Midbrain (tissue), 1 donor: ENCODE measurements around the gene THBS4.

Source experiments
- DNase-seq: peaks from one replicate; lab custom pipeline; 2025; lab: John Stamatoyannopoulos, UW

The THBS4 gene

GRCh38 chr5:80034962-80035821 is at the start of gene THBS4:
Gene THBS4 (plus strand): TSS chr5:80035348. CDS start chr5:80035538, 190 bp downstream.
- no peak for DNase-seq

DNA sequence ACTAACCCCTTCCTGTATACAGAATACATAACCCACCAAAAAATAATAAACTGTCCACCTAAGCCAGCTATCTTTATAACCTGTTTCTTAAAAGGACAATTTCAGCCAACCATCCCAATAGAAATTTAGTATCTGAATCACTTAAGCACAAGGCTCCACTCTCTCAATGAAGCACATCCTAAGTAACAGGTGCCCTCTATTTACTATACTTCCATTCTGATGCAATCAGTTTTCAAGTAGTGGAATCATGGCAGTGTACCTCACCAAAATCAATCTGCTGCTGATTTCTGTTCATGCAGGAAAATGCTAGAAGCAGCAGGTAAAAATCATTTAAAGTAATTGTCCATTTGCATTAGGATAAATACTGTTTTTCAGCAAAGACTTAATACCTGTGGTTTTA is 48.9 kb upstream of the THBS4 start:
- DNase-seq, result no peak

DNA sequence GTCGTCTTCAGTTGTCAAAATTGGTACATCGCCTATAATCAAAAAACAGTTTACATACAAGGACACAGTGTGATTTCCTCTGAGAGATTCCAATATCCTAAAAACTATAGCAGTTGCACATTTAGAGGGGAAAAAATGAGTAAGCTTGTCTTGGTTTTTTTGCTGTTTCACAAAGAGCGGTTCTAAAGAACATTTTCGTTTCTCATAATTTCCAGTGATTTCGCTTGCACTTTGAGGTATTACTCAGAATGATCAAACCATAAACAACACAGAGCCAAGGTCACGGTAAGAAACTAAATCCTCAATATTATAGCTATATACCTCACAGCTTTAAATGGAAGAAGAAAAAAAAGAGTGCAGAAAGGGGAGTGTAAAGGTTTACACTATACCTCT is 44.9 kb upstream of the THBS4 start:
- DNase-seq, result no peak

DNA sequence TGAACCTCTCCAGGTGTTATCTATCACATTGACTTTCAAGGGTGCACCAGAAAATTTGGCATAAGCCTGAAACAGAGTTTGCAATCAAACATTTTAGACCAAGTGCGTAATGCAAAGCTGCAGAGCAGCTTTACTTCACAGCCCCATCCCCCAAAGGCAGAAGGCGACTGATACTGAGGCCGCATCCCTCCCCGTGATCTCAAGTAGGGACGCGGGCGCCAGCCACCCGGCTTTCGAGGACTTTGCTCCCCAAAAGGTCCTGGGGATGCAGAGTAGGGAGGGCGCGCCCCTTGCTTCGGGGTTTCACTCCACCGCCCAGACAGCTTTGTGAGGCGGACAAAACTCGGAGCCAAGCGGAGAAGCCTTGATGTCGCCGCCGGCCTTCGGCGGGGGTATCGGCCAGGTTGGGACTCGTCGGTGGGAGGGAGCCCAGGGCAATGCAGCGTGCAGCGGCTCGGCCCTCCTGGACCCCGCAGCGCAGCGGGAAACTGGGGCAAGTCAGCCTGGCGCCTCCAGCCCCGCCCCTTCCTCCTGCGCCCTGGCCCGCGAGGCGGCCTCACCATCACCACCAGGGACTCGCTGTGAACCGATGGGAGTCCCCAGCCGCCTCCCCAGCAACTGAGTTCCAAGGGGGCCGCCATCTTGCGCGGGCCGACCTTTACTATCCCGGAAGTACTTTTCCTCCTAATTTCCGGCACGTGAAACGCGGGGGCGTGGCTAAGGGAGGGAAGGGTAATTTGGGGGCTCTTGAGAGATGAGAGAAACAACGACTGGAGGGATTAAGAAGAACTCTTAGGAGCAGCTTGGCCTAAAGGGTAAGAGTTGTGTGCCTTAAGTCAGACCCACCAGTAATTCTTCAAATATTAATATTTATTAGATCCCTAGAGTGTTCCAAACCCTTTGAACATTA is 44.3 kb upstream of the THBS4 start, which contains the start of gene MTX3:
Gene MTX3, minus strand, starts transcription at position 665 of the 910 bp plus-strand sequence. Its CDS starts 24 bp downstream, at position 641.
- peak; percentile 88 for DNase-seq

GRCh38 chr5:79992891-79993657 is 42.1 kb upstream of the THBS4 start:
- no peak for DNase-seq

DNA sequence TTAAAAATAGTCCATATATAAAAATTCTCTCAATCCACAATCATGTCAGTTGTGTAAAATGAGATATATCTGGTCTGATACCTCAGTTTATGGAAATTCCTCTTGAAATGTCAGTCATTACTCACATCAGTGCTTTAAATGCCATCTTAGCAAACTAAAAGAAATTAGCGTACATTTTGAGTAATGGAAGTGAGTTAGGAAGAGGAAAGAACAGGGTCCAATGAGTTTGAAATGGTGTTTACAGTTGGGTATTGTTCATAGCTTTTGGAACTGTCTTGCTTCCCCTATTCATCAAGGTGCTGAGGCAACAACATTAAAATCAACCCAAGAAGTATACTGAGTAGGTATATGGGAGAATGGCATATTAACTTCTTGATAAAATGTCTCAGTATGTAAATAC is 35.4 kb upstream of the THBS4 start:
- no peak for DNase-seq

GRCh38 chr5:80002677-80003076 is 32.5 kb upstream of the THBS4 start:
- DNase-seq, result no peak

DNA sequence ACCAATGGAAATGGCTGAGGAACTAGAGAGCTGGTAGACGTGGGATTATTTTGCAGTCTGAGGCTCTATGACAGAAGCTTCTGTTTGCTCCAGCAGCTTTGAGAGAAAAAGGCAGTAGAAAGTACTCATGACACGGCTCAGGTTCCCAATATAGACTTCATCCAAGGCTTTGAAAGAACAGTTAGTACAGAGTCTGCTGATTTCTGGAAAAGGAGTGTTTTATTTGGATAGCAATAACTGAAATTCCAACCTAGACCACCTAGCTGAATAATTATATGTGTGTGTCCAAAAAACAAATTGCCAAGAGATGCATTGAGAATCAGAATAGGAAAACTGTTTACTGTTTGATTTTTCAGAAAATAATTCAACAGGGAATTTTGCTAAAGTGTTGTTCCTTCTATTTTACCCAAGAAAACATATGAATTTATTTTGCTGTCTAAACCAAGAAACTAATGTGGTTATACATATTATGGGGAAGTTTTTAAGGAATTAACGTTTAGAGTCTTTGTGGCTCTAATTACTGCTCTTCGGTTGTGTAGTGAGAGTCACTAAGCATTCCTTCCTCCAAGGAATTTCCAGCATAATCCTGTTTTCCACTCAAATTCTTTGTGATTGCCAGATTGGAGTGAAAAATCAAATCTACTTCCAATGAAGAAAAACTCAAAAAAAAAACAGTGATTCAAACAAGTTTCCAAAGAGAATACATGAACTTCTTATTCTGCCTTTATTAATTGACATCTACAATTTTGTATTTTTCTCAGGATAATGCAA is 26.0 kb upstream of the THBS4 start:
- DNase-seq, result no peak

GRCh38 chr5:80010754-80011392 is 24.3 kb upstream of the THBS4 start:
- DNase-seq, result no peak

DNA sequence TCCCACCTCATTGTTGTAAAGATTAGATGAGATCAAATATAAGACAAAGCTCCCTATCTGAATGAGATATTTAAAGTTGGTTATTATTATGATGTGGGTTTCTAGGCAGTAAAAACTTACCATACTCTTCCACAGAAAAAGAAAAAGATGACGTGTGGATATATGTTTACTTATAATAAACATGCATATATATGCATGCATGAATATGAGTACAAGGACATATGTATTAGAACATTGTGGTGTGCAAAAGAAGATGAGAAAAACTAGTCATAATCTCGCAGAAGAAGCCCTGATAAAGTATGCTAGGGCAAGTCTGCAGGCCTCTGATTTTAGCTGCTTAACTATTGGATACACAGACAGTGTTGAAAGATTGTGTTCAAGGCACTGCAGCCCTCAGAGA is 10.1 kb upstream of the THBS4 start:
- no peak for DNase-seq

- no peak for DNase-seq
Measured at GRCh38 chr5:80026841-80027240, 8.3 kb upstream of the THBS4 start.

GRCh38 chr5:80031109-80031508 is 4.0 kb upstream of the THBS4 start:
- no peak for DNase-seq

DNA sequence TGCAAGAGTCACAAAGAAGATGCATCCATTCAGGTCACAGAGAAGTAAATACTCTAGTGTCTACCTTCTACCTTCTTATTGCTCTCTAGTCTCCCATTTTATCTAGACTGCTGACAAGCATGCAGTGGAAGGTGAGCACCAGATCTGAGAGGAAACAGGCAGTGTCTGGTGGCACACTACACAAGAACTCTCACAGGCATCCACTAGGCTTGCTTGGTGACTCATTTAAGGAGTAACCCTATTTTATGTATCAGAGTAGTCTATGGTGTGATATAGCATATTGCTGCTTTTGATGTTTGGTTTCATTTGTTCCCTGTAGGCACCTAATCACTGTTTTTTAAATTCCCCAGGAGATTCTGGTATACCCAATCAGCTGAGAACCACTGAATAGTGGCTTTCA is 1.6 kb upstream of the THBS4 start:
- DNase-seq, result no peak

DNA sequence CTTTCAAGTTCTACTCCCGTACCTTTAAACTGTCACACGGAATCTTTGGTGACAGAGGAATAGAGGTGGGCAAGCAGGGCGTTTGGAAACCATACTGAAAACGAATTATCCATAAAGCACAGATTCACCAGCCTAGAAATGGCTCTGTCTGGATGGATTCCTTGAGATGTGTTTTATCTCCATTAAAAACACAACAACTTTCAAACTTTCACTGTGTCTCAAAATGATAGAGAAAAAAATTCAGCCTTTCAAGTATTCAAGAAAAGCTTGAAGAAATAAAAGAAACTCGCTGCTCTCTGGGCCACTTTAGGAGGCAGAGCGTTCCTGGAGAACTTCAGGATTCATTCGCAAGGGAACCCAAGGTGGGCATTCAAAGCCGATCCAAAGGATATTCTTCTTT is 589 bp upstream of the THBS4 start:
- no peak for DNase-seq

GRCh38 chr5:80035839-80036238 is 691 bp downstream of the THBS4 start:
- no peak for DNase-seq

DNA sequence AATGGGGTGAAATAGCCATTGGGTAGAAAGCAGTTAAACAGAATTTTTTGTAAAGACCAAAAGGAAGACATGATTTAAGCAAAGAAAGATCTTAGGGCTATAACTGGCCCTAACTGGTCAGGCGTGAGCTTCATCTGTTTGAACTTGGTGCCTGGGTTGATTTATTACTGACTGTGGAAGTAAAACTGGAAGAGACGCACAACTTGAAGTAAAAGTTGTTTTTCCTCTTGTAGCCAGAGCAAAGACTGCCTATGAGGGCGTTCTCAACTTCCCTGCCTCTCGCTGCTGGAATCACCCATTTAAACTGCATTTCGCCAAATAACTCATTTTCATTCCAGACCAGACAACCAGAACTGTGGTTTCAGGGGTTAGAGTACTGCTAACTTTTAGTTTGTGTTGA is 1.5 kb downstream of the THBS4 start:
- DNase-seq, result no peak

DNA sequence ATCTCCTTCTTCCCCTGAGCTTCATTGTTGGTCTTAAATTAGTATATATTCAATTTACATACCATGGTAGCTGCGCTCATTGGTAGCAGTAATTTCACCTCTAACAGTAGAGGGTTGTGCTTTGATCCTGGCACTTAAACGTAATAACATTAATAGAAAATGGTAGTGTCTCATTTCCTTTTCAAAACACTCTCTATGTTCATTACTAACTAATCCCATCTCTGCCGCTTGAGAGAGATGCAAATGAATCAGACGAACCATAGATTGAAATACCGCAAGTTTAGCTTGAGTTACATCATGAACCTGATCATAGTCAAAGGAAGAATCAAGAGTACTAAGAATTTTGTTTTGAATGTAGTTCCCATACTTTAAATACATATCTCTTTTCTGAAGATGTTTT is 2.2 kb downstream of the THBS4 start:
- DNase-seq, result no peak

GRCh38 chr5:80039650-80040049 is 4.5 kb downstream of the THBS4 start:
- no peak for DNase-seq

GRCh38 chr5:80041527-80041926 is 6.4 kb downstream of the THBS4 start:
- DNase-seq, result no peak

DNA sequence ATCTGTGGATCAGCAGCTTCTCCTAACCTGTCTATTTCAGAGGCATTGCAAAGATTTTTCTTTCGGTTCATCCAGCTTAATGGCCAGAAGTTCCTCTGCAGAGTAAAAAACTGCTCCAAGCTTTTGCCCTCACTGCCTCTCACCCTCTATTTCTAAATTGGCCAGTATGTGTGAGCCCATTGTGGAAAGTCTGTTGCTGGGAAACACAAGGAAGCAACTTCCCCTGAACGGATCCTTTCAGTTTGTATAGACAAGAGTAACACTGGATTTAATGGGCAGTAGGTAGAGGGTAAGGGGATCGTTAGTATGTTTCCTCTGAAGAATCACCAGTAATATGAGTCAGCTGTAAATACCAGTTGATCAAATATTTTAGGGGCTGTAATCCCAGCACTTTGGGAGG is 7.2 kb downstream of the THBS4 start:
- no peak for DNase-seq

GRCh38 chr5:80043187-80043586 is 8.0 kb downstream of the THBS4 start:
- no peak for DNase-seq
